ENCODE data around the gene TEC.

DNA sequence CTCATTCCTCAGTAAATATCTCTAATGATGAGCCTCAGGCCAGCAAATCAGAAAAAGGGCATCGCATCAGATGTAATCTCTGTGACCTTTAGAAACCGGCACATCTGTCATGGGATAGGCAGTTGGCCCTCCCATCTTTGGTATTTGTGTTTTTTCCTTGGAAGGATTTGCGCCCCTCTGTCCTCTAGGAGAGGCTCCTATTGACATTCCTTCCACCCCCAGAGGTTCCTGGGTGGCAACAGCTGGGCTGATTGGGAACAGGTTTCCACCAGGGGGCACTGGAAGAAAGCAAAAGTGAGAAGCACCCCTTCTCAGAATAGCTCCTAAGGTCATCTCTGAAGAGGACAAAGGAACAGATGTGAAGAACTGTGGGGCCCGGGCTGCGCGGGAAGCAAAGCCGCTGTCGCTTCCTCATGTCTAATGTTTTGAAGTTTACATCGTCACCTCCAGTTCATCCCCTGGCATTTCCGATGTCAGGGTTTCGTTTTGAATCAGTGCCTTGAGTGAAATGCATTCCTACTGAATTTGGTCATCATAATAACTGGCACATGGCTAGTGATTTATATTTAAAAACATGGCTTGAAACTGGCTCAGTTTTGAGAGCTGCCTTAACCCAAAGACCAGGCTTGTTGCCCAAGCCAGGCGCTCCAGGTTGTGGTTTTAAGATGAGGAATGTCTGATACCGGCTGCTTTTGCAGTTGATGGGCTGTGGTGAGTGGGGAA is 141.8 kb downstream of the TEC start:
- TF ChIP-seq, protein P1, sequence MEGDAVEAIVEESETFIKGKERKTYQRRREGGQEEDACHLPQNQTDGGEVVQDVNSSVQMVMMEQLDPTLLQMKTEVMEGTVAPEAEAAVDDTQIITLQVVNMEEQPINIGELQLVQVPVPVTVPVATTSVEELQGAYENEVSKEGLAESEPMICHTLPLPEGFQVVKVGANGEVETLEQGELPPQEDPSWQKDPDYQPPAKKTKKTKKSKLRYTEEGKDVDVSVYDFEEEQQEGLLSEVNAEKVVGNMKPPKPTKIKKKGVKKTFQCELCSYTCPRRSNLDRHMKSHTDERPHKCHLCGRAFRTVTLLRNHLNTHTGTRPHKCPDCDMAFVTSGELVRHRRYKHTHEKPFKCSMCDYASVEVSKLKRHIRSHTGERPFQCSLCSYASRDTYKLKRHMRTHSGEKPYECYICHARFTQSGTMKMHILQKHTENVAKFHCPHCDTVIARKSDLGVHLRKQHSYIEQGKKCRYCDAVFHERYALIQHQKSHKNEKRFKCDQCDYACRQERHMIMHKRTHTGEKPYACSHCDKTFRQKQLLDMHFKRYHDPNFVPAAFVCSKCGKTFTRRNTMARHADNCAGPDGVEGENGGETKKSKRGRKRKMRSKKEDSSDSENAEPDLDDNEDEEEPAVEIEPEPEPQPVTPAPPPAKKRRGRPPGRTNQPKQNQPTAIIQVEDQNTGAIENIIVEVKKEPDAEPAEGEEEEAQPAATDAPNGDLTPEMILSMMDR (IDR thresholded peaks at IDR 0.05; ENCODE audit: low read length) = peak; percentile 72
- no peak for TF ChIP-seq EZH2phosphoT487 (IDR thresholded peaks at IDR 0.05; ENCODE audit: low read length)

All from MM.1S (cell line).